ENCODE measurements around the gene TMEM97.

- TF ChIP-seq CTCF (IDR thresholded peaks at IDR 0.05), result no peak
- no peak for TF ChIP-seq POLR2AphosphoS5 (IDR thresholded peaks at IDR 0.05)
These were observed 25.0 kb downstream of the TMEM97 start for GRCh38 chr17:28344011-28344410.
